PC-3 (cell line): Measurements from ENCODE around the gene TRH. TPM values are rescaled to one million over a fixed set of nuclear protein-coding genes. Genes with fewer than 3 reads are reported as not detected.

Source experiments
- ATAC-seq: fragments of 200-7000 bp; cut with Tn5 transposase; 2 replicates; pipeline ENCODE4 v1.9.1; 2020; ENCODE audit warnings: mild to moderate bottlenecking, moderate library complexity
- BruUV-seq: library from RNA; stranded (reverse); fragments of 400-500 nt; replicated peaks from 2 replicates; lab custom pipeline; 2021; lab: Mats Ljungman, UMichigan
- CTCF ChIA-PET: fragments of 300-600 bp; sonication (Branson Sonifier 250); formaldehyde crosslinking; loops from one replicate; lab custom pipeline; 2022; ENCODE audit warnings: antibody characterized with exemption; lab: Charles Lee
- POLR2A ChIA-PET: fragments of 300-600 bp; sonication (Branson Sonifier 250); formaldehyde crosslinking; loops from one replicate; lab custom pipeline; 2022; ENCODE audit warnings: antibody characterized with exemption; ENCODE audit not compliant: unreplicated experiment; lab: Charles Lee
- DNase-seq: peaks from one replicate; pipeline ENCODE4 v3.0.0-alpha.2; 2015
- H2AFZ ChIP-seq: fragments of 300-600 bp; sonication (generic); 2 replicates; pipeline ENCODE4 v1.6.0; 2016; ENCODE audit warnings: antibody characterized with exemption, low read length
- H3F3A ChIP-seq: fragments of 300-600 bp; sonication (generic); one replicate; pipeline ENCODE4 v1.6.0; 2017; ENCODE audit warnings: antibody characterized with exemption, low read length, control low read depth, mild to moderate bottlenecking; ENCODE audit not compliant: unreplicated experiment
- H3K27ac ChIP-seq: fragments of 300-600 bp; sonication (generic); 2 replicates; pipeline ENCODE4 v1.5.1; 2016; ENCODE audit warnings: mild to moderate bottlenecking, low read length
- H3K27me3 ChIP-seq: fragments of 300-600 bp; sonication (generic); 2 replicates; pipeline ENCODE4 v1.6.1; 2016; ENCODE audit warnings: low read length, mixed read lengths
- H3K36me3 ChIP-seq: fragments of 300-600 bp; sonication (generic); 2 replicates; pipeline ENCODE4 v1.6.1; 2016; ENCODE audit warnings: low read depth, mixed run types, low read length, mixed read lengths
- H3K4me1 ChIP-seq: fragments of 300-600 bp; sonication (generic); 2 replicates; pipeline ENCODE4 v1.5.1; 2016; ENCODE audit warnings: low read length; ENCODE audit not compliant: insufficient read depth
- H3K4me2 ChIP-seq: fragments of 300-600 bp; sonication (generic); 2 replicates; pipeline ENCODE4 v1.6.0; 2016; ENCODE audit warnings: low read length
- H3K4me3 ChIP-seq: fragments of 300-600 bp; sonication (generic); 2 replicates; pipeline ENCODE4 v1.5.1; 2016; ENCODE audit warnings: mild to moderate bottlenecking, low read length, mixed read lengths
- H3K79me2 ChIP-seq: fragments of 300-600 bp; sonication (generic); 2 replicates; pipeline ENCODE4 v1.6.1; 2017; ENCODE audit warnings: low read length, mixed read lengths
- H3K9ac ChIP-seq: fragments of 300-600 bp; sonication (generic); 2 replicates; pipeline ENCODE4 v1.6.0; 2016; ENCODE audit warnings: mild to moderate bottlenecking, low read length
- H3K9me2 ChIP-seq: fragments of 300-600 bp; sonication (generic); replicated peaks from 2 replicates; pipeline ENCODE4 v1.6.1; 2016; ENCODE audit warnings: mixed run types, low read length, mixed read lengths
- H3K9me3 ChIP-seq: fragments of 300-600 bp; sonication (generic); 2 replicates; pipeline ENCODE4 v1.6.1; 2016; ENCODE audit warnings: low read length, mixed read lengths
- H4K20me1 ChIP-seq: fragments of 300-600 bp; sonication (generic); 2 replicates; pipeline ENCODE4 v1.6.1; 2016; ENCODE audit warnings: low read length, mixed read lengths
- EZH2 ChIP-seq: fragments of 300-600 bp; sonication (generic); IDR thresholded peaks from one replicate; pipeline ENCODE4 v1.6.1; 2017; ENCODE audit warnings: antibody characterized with exemption, mild to moderate bottlenecking, low read length; ENCODE audit not compliant: unreplicated experiment
- EZH2phosphoT487 ChIP-seq: fragments of 300-600 bp; sonication (generic); IDR thresholded peaks from 2 replicates; pipeline ENCODE4 v1.6.1; 2018; ENCODE audit warnings: mild to moderate bottlenecking, antibody characterized with exemption, low read length, borderline replicate concordance
- intact Hi-C: fragments of 100-400 bp; cut with micrococcal nuclease; formaldehyde crosslinking; loops from 2 replicates; pipeline ENCODE4 v1.9.0; 2023
- total RNA-seq: library from RNA; depleted of rRNA; stranded (reverse); fragments of >200 nt; gene quantifications from 2 replicates; pipeline ENCODE4 v1.2.3, GENCODE V29; 2014
- TF ChIP-seq, protein P1 (sequence below): fragments of 300-600 bp; sonication (generic); conservative IDR thresholded peaks from 2 replicates; pipeline ENCODE4 v1.5.1; 2017; ENCODE audit warnings: antibody characterized with exemption, low read depth, mild to moderate bottlenecking, low read length

TRH gene
- total RNA-seq, 1 experiment from 2014 or later: not detected

DNA sequence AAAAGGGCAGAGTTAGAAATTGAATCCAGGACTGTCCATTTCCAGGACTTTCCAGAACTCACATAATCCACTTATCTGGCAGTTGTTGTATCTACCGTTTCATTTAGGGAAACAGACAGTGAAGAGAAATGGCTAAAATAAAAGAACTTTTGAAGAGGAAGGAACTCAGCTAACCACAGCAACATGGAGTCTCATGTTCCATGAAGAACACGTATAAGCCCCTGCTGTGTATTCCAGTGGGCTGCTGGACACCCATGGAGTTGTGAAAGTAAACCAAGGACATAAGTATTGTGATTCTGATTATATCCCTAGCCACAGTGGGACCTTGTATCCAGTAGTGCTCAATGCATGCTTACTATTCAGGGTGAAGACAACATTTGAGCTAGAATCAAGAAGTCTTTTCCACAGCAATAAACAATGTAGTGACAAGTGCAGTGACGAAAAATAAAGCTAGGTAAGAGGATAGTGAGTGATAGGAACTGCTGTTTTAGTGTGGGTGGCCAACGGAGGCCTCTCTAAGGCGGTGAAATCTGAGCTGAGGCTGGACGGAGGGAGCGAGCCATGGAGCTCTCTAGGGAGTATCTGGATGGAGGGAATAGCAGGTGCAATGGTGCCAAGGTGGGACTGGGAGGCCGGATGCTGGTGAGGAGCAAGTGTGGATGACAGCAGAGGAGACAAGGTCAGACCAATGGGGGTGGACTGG is 26.8 kb upstream of the TRH start:
- DNase-seq: no peak
- H2AFZ ChIP-seq: no peak overlapping the region
- no peaks in the 10 kb centered on the region for H4K20me1 ChIP-seq
- BruUV-seq: no TSS peak
- TF ChIP-seq EZH2 (no peak), EZH2phosphoT487 (no peak)
- TF ChIP-seq, protein P1, sequence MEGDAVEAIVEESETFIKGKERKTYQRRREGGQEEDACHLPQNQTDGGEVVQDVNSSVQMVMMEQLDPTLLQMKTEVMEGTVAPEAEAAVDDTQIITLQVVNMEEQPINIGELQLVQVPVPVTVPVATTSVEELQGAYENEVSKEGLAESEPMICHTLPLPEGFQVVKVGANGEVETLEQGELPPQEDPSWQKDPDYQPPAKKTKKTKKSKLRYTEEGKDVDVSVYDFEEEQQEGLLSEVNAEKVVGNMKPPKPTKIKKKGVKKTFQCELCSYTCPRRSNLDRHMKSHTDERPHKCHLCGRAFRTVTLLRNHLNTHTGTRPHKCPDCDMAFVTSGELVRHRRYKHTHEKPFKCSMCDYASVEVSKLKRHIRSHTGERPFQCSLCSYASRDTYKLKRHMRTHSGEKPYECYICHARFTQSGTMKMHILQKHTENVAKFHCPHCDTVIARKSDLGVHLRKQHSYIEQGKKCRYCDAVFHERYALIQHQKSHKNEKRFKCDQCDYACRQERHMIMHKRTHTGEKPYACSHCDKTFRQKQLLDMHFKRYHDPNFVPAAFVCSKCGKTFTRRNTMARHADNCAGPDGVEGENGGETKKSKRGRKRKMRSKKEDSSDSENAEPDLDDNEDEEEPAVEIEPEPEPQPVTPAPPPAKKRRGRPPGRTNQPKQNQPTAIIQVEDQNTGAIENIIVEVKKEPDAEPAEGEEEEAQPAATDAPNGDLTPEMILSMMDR: no peak
- H3K9me2 ChIP-seq: no peaks in the 10 kb centered on the region
- CTCF ChIA-PET: no interaction called here
- no peaks in the 10 kb centered on the region for H3K79me2 ChIP-seq
- H3K4me2 ChIP-seq: no peak overlapping the region
- no peaks in the 10 kb centered on the region for H3K9me3 ChIP-seq
- no peak overlapping the region for H3K9ac ChIP-seq
- intact Hi-C loops: no loop called here
- POLR2A ChIA-PET: no interaction called here
- no peaks in the 10 kb centered on the region for H3K4me1 ChIP-seq
- peaks cover 9% of the 10 kb centered on the region; the same call in 1 of the 2 replicates for H3K27me3 ChIP-seq
- H3K36me3 ChIP-seq: no peaks in the 10 kb centered on the region
- no peak for ATAC-seq
- H3K4me3 ChIP-seq: no peak overlapping the region
- H3K27ac ChIP-seq: no peak overlapping the region
- no peaks in the 10 kb centered on the region for H3F3A ChIP-seq

DNA sequence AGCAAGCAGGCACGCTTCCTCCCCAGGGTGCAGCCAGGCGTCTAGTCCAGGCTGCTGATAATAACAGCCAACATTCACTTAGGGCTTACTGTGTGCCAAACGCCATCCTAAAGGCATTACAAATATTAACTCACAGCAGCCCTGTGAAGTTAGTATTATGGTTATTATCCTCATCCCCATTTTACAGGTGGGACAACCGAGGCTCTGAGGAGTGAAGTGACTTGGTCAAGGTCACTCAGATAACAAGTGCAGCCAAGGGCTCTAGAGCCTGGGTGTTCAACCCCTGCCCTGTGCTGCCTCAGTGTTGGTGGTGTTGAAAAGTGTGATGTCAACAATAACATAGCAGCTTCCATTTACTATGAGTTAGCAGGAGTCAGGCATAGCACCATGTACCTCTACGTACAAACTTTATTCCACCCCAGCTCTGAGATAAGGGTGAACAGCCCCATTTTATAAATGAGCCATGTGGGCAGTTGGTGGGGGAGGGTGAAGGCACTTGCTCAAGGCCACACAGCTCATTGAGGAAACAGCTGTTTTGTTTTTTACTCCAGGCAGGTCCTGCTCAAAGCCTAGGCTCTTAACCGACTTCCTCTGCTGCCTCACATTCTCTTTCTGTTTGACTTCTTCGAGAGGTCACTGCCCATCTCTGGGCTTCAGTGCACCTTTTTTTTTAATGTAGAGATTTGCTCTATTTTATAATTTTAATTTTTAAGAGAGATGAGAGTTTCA is 24.0 kb upstream of the TRH start:
- Histone ChIP-seq H4K20me1 (no peaks in the 10 kb centered on the region), H3K9ac (no peak overlapping the region), H3K4me1 (no peaks in the 10 kb centered on the region), H3K27ac (no peak overlapping the region), H3K79me2 (no peaks in the 10 kb centered on the region), H3F3A (no peaks in the 10 kb centered on the region), H2AFZ (no peak overlapping the region), H3K27me3 (peaks cover 9% of the 10 kb centered on the region; the same call in 1 of the 2 replicates), H3K36me3 (no peaks in the 10 kb centered on the region), H3K4me2 (no peak overlapping the region), H3K4me3 (no peak overlapping the region), H3K9me2 (no peaks in the 10 kb centered on the region), H3K9me3 (no peaks in the 10 kb centered on the region)
- intact Hi-C loops: no loop called here
- TF ChIP-seq, protein P1: no peak
- no peak for TF ChIP-seq EZH2
- no peak for TF ChIP-seq EZH2phosphoT487
- ATAC-seq (no peak), DNase-seq (no peak)
- ChIA-PET CTCF (no interaction called here), POLR2A (no interaction called here)
- no TSS peak for BruUV-seq
